ENCODE results near the gene GATC.

DNA sequence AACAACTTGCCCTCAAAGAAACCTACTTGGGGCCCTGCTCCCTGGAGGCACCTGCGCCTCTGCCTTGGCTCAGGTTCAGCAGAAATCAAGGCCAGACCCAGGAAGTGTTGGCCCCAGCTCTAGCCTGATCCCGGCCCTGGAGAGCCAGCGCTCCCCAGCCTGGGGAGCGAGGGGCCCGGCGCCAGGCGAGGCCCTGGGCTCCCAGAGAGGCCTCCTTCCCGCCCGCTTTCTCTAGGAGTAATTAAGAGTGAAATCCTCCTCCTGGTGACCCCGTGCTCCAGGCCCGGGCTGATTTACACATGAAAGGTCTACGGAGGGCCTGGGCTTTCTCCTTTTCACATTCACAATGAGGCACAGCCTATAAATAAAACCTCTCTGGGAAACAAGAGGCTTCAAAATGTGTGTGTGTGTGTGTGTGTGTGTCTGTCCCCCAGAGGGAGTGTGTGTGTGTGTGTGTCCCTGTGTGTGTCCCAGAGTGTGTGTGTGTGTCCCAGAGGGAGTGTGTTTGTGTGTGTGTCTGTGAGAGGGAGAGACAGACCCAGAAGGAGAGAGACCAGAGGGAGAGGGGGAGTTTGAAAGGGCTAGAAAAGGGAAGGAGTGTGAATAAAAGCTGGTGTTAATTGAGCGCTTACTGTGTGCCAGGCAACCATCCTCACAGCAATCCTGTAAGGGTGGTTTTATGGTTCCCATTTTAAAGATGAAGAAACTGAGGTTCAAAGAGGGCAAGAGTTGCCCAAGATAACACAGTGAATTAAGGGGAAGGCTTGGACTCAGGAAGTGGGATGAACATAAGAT is 32.1 kb upstream of the GATC start:
- TF ChIP-seq, protein P1, sequence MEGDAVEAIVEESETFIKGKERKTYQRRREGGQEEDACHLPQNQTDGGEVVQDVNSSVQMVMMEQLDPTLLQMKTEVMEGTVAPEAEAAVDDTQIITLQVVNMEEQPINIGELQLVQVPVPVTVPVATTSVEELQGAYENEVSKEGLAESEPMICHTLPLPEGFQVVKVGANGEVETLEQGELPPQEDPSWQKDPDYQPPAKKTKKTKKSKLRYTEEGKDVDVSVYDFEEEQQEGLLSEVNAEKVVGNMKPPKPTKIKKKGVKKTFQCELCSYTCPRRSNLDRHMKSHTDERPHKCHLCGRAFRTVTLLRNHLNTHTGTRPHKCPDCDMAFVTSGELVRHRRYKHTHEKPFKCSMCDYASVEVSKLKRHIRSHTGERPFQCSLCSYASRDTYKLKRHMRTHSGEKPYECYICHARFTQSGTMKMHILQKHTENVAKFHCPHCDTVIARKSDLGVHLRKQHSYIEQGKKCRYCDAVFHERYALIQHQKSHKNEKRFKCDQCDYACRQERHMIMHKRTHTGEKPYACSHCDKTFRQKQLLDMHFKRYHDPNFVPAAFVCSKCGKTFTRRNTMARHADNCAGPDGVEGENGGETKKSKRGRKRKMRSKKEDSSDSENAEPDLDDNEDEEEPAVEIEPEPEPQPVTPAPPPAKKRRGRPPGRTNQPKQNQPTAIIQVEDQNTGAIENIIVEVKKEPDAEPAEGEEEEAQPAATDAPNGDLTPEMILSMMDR (IDR thresholded peaks at IDR 0.05): no peak
- TF ChIP-seq POLR2A (IDR thresholded peaks at IDR 0.05): no peak
